Measurements from ENCODE around the gene SKIC2. TPM values are rescaled to one million over a fixed set of nuclear protein-coding genes. Genes with fewer than 3 reads are reported as not detected.

Gene SKIC2
- total RNA-seq, 1 experiment from 2014 or later: 68.0 TPM

DNA sequence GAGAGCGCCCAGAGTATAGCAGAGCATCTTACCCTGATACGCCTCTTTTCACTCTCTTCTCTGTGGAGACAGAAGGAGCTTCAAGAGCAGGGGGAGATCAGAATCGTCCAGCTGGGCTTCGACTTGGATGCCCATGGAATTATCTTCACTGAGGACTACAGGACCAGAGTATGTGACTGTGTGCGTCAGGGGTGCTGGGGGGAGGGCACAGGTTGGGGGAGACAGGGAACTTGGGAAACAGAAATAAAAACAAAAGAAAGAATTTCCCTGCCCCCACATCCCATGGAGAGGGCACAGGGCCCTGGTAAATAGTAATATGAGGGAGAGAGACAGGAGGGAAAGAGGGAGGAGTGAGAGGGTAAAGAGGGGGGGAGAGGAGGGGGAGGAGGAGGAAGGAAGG is 19.9 kb downstream of the SKIC2 start:
- intact Hi-C loops (cut with micrococcal nuclease): no loop called here
- Histone ChIP-seq H3K27ac (ENCODE audit: low read depth, low read length) (no peak overlapping the region), H3K9ac (ENCODE audit: low read length) (no peak overlapping the region), H3K9me3 (ENCODE audit: control insufficient read depth in 1 of 2, insufficient read depth in 1 of 2, low read depth in 1 of 2, low read length in 2 of 2) (no peaks in the 10 kb centered on the region), H3K36me3 (ENCODE audit: control insufficient read depth in 1 of 2, insufficient read depth in 2 of 2, low read length in 2 of 2) (no peaks in the 10 kb centered on the region), H3K4me3 (replicated peaks in 1 of 2; ENCODE audit: low read depth in 1 of 2, low read length in 2 of 2) (no peak overlapping the region), H2AFZ (ENCODE audit: low read depth, low read length, poor library complexity, severe bottlenecking) (no peak overlapping the region), H4K20me1 (ENCODE audit: insufficient read depth) (no peaks in the 10 kb centered on the region), H3K79me2 (ENCODE audit: insufficient read depth, low read length) (peaks cover 5% of the 10 kb centered on the region), H3K27me3 (ENCODE audit: insufficient read depth, low read length) (no peaks in the 10 kb centered on the region), H3K4me2 (ENCODE audit: low read length) (no peak overlapping the region), H3K4me1 (ENCODE audit: control insufficient read depth in 1 of 2, insufficient read depth in 2 of 2, low read length in 2 of 2) (no peaks in the 10 kb centered on the region), H3K9me2 (ENCODE audit: insufficient read depth) (no peaks in the 10 kb centered on the region)
- no peak for TF ChIP-seq ZFX (IDR thresholded peaks at IDR 0.05)
- no peak for TF ChIP-seq YY1 (IDR thresholded peaks at IDR 0.05; ENCODE audit: extremely low read depth, insufficient replicate concordance, low read depth, low read length)
- no peak for TF ChIP-seq ZNF274 (IDR thresholded peaks at IDR 0.05; ENCODE audit: low read depth, low read length)
- no peak for TF ChIP-seq JUND (IDR thresholded peaks at IDR 0.05)
- TF ChIP-seq MAX (IDR thresholded peaks at IDR 0.05): no peak
- no peak for TF ChIP-seq SRF (IDR thresholded peaks at IDR 0.05; ENCODE audit: low read depth)
- no peak for TF ChIP-seq POLR2A (IDR thresholded peaks at IDR 0.05; ENCODE audit: borderline replicate concordance, extremely low read depth, insufficient read depth, insufficient read length)
- no peak for TF ChIP-seq FOSL1 (IDR thresholded peaks at IDR 0.05; ENCODE audit: low read depth)
- TF ChIP-seq EZH2phosphoT487 (IDR thresholded peaks at IDR 0.05; ENCODE audit: borderline replicate concordance): no peak
- no peak for TF ChIP-seq SP1 (IDR thresholded peaks at IDR 0.05; ENCODE audit: low read depth)
- TF ChIP-seq, protein P1, sequence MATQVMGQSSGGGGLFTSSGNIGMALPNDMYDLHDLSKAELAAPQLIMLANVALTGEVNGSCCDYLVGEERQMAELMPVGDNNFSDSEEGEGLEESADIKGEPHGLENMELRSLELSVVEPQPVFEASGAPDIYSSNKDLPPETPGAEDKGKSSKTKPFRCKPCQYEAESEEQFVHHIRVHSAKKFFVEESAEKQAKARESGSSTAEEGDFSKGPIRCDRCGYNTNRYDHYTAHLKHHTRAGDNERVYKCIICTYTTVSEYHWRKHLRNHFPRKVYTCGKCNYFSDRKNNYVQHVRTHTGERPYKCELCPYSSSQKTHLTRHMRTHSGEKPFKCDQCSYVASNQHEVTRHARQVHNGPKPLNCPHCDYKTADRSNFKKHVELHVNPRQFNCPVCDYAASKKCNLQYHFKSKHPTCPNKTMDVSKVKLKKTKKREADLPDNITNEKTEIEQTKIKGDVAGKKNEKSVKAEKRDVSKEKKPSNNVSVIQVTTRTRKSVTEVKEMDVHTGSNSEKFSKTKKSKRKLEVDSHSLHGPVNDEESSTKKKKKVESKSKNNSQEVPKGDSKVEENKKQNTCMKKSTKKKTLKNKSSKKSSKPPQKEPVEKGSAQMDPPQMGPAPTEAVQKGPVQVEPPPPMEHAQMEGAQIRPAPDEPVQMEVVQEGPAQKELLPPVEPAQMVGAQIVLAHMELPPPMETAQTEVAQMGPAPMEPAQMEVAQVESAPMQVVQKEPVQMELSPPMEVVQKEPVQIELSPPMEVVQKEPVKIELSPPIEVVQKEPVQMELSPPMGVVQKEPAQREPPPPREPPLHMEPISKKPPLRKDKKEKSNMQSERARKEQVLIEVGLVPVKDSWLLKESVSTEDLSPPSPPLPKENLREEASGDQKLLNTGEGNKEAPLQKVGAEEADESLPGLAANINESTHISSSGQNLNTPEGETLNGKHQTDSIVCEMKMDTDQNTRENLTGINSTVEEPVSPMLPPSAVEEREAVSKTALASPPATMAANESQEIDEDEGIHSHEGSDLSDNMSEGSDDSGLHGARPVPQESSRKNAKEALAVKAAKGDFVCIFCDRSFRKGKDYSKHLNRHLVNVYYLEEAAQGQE (IDR thresholded peaks at IDR 0.05; ENCODE audit: low read depth): no peak
- TF ChIP-seq POLR2AphosphoS5 (IDR thresholded peaks at IDR 0.05; ENCODE audit: low read depth, low read length): no peak
- TF ChIP-seq, protein P2, sequence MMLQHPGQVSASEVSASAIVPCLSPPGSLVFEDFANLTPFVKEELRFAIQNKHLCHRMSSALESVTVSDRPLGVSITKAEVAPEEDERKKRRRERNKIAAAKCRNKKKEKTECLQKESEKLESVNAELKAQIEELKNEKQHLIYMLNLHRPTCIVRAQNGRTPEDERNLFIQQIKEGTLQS (IDR thresholded peaks at IDR 0.05): no peak
- no peak for TF ChIP-seq EZH2 (IDR thresholded peaks at IDR 0.05)
- TF ChIP-seq CTCF (IDR thresholded peaks at IDR 0.05 in 2 of 3, conservative IDR thresholded peaks at IDR 0.05 in 1 of 3; ENCODE audit: borderline replicate concordance in 1 of 3, insufficient read depth in 1 of 3, low read depth in 2 of 3, low read length in 2 of 3): no peak
- TF ChIP-seq ELF1 (IDR thresholded peaks at IDR 0.05; ENCODE audit: borderline replicate concordance, low read depth): no peak
- no peak for TF ChIP-seq RAD21 (IDR thresholded peaks at IDR 0.05; ENCODE audit: low read depth)
- TF ChIP-seq CBX3 (IDR thresholded peaks at IDR 0.05; ENCODE audit: low read depth): no peak
- POLR2A ChIA-PET: no interaction called here
- no TSS peak for BruUV-seq (replicated peaks)
- ATAC-seq (no peak), DNase-seq (ENCODE audit: low read depth, low spot score) (no peak)
- CTCF ChIA-PET: no interaction called here
- RAD21 ChIA-PET (ENCODE audit: low non-redundant PET in 1 of 2, low total read pairs in 2 of 2, uncharacterized antibody in 2 of 2, unreplicated experiment in 2 of 2): no interaction called here

Data from HCT116 (cell line).